GM18511 (cell line): Measurements from ENCODE around the gene FILIP1.
A peak's percentile ranks its signal among the peaks of the same experiment; 100 is the strongest.

ENCODE experiments used
- ATAC-seq: cut with Tn5 transposase; IDR thresholded peaks from one replicate; pipeline ENCODE4 v1.9.1; 2021; ENCODE audit warnings: mild to moderate bottlenecking, moderate library complexity; ENCODE audit not compliant: unreplicated experiment

The FILIP1 gene

DNA sequence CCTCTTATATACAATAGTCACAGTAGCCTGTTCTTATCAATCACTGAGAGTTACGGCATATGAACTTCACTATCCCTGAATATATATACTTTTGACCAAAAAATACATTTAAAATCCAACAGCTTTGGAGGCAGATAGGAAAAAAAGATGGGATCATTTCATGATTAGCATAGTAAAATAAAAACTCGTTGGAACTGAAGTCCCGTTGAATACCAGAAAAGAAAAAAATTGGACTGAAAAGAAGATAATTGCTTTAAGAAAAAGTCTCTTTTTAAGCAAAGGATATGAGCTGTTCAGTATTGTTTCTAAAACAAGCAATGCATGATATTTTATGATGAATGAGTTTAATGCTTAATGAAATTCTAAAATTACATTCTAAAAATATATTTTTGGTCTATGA is 4.4 kb upstream of the FILIP1 start:
- ATAC-seq = no peak

DNA sequence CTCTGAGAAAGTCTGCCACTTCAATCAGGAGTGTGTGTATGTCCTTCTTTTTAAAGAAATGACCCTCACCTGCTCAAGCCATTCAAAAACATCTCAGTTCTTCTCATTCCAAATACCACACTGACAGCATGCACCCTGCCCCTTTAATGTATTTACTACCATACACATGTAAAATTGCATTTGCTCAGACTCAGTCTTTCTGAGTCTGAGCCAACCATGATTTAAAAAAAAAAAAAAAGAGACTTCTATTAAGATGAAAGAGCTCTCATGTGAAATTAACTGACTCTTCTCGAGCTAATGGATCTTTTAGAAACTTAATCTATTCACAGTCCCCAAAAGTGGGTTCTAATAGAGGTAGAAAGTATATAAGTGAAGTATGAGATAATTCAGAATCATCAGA is 1.4 kb upstream of the FILIP1 start:
- ATAC-seq = no peak

DNA sequence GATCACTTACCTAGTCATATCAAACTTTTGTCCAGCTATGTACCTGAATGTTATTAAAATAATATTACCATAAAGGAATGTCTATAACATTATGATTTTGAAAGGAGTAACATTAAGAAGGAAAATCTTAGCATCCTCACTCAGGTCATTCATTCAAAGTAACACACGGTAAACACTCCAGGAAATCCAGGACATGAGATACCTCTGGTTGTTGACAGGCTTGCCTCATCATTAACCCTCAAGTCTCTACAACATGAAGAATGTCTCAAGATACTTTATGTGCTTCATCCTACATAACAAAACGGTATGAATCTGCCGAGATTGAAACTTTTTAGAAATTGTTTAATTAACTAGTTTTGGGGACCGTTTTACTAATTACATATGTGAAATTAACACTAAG is 690 bp upstream of the FILIP1 start:
- no peak for ATAC-seq

DNA sequence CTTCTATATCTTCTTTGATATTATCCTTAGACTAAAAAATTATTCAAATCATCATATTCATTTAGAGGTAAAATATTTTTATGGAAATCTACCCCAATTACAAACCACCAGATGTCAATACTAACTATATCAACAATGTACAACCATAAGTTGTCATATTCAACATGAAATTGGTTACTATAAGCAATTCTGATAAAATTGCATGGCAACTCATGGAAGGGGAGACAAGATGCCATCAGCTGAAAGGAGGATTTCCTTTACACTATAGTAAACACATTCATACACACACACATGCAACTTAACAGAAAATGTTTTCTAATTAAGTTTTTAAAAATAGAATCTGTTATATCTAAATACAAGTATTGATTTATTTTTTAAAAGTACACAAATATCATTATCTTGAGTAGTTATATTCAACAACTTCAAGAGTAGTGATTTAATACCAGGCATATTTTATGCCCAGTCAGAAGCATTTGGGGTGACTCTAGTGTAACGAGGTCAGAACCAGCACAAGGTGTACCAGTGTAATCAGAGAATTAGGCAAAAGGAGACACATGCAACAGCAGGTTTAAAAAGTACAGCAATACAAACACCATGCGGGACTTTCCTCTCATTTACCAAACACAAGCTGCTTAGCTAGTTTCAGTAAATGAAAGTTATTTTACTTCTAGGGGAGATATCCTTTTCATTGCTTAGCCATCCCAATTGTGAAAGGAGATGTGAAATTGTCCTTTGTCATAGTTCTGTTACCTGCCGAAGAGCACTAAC is 1.0 kb downstream of the FILIP1 start:
- ATAC-seq = peak; percentile 33

DNA sequence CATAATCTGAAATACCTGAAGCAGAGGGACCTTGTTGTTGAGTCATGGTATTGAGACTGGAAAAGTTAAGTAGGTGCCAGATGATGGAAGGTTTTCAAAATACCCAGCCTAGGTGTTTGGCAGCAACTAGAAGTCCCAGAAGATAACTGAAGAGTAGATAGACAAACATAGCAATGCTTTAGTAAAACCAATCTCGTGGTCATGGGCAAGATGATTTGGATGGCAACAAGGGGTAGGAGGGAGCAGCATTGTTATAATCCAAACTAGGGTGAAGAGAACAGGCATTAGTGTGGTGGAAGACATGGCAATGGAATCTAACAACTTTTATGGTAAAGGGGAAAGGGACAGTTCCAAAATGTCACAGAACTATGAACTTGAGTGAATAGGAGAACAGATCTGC is 2.3 kb downstream of the FILIP1 start:
- no peak for ATAC-seq

DNA sequence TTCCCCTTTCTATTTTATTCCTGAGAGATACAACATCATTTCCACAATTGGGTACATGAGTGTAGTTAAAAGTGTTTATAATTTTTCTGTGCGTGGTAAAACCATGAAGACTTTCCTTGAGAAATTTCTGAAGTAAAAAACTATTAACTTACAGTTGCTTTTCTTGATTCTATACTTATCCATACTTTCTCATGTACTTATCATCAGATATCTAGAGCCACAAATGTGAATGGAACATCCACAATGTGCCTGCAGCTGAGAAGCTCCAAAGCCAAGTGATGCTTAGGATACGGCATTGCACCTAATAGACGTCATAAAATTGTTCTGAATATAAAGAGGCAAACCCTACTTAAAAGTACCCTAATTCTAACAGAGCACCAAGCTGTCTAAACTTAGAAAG is 2.9 kb downstream of the FILIP1 start:
- no peak for ATAC-seq

DNA sequence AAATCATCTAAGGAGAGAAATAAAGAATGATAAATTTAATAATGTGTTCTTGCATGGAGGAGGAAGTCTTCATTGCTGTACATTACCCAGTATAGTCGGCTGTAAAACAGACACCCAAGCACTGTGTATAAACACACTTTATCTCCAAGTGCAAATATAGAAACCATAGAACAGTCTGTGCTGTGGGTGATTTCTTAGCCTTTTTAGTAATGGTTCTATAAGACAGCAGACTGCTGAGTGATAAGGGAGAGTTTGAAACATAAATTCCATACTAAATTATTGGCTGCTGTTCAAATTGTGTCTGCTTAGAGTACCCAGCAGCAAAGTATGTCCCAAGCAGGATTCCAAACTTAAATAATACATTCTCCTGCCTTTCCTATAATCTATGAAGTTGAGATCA is 4.6 kb downstream of the FILIP1 start:
- ATAC-seq = no peak

DNA sequence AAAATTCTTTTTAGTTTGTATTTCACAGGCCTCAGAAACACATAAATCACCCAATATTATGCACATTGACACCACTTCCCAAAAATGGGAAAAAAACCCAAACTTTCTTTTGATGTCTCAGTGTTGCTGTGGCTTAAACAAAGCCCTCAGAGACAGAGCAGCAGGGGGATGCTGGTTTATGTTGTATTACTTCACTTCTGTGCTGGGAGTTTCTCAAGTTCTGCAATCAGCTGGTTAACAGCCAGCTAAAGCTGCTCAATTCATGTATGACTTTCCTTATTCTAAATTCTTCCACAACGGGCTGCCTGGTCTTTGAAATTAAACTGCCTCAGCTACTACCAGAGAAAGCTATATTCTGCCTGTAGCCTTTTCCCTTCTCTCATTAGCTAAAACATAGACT is 5.6 kb downstream of the FILIP1 start:
- ATAC-seq = no peak

DNA sequence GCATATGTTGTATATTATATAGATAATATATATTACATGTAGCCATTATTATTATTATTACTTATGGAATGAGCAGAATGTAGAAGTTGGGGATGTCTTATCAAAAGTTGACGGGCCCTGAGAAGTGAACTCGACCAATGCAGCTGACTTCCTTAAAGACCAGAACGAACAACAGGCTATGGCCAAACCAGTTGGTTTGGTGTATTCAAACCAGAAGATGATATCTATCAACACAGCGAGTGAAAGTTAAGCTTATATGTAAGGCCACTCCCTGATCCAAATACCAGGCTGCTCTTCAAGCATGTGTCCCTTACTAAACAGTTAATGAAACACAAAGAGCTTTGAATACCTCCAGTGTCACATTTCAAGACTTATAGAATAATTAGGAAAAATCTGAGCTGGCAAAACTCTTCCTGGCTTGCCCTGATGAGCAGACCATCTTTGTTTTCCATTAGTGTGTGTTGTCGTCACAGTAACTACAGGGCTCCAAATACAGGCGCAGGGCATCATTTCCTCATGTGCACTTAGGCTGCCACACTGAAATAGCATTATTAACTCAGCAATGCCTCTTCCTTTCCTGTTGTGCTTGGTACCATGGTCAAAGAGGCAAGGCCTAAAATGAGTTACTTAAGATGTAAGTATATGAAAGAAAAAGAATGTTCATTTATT is 6.6 kb downstream of the FILIP1 start:
- no peak for ATAC-seq

DNA sequence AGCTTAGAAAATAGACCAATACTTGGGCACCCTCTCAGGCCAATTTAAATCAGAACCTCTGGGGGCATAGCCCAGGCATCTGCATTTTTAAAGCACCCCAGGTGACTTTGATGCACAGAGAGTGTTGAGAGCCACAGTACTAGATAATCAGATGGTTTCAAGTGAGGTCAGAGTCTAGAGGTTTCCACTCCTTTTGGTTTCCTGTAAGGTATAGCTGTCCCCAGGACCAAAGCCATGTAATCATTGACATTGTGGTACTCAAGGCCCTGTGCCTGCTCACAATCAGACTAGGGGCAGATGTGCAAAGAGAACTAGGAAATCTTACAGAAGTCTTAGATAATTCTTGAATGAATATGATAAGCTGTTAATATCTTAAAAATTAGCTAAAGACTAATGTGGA is 9.1 kb downstream of the FILIP1 start:
- peak; percentile 63 for ATAC-seq

DNA sequence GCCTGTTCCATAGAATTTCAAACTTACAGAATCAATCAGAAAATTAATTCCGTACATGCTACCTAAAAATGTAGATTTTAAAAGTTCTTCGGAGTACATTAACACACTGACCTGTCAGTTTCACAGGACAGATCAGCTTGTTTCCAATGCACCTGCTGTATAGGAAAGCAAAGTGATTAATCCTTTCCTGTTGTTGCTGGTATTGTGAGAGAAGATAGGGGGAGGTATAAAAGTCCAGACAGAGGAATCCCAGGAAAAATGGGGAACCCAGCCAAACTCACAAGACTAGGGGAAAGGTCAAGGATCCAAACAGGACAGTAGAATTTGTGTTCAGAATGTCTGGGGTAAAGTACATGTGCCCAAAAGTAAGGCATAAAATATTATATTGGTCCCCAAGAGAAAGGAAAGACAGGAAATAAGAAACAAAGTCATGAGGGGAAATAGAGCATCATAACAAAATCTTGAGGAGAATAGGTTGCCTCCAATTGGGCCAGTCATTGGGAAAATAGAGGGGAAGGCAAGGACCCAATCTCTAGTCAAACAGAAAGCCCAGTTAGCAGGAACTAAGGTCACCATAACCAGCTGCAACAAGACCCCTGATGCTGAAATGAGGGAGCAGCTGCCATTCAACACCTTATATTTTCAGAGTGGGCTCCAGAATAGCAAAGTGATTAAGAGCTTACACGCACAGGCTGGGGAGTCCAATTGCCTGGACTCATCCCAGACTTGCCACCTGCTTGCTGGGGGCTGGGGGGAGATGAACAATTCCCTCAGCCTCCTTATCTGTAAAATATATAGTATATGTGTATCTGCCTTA is 10.3 kb downstream of the FILIP1 start:
- no peak for ATAC-seq

DNA sequence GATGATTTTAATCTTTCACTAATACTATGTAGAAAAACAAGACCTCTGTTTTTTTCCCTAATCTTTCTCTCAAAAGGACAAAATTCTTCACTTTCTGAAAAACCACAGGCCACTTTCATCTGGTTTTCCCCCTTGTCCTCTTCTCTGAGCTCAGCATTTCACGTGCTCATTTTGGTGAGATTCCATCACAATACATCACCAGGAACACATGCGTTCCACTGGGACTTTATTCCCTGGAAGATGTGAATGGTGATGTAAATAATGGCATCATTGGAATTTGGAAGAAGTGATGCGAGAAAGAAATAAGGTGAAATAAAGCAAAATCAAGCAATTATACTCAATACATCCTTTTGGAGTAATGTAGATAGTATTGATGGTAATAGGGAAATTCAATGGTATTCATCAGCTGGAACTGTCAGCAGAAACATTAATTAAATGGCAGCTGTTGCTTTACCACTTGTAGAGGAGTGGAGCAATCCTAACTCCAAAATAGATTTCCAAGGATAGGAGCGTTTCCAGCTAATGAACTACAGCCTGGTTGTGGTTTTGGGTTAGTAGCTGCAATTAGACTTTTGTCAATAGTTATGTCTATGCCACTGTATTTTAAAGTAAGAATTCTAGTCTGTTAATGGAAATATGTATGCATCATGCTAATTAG is 11.5 kb downstream of the FILIP1 start:
- no peak for ATAC-seq

DNA sequence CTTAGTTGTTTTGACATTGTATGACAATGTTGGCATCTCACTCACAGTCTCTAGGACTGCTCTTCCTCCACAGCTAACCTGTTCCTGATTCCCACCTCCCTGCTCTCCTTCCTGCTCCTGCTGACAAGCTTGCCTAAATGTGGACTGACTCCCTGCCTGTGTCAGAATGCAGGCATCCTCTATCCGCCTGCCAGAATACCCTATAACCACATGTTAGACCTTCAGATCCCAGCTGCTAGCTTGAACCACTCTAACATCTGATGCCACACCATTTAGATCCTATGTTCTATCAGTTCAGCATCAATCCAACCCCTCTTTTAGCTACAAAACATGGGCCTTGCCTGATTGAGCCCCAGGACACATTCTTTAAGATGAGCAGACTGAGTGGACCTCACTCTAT is 12.2 kb downstream of the FILIP1 start:
- ATAC-seq = no peak

DNA sequence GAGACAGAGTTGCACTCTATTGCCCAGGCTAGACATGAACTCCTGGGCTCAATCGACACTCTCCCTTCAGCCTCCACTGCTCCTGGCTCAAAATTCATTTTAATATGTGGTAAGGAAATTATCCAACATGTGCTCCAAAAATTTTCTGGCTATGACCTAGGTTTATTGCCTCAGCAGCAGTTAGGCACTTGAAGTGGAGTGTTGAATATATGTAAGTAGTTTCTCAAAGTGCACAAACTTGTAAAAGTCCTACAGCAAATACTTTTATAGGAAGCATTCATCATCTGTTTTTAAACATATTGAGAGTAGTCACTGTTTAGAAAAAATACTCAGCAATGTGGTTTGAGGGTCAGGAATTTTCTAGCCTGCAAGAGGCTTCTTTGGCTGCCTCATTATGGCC is 13.2 kb downstream of the FILIP1 start:
- ATAC-seq = no peak

DNA sequence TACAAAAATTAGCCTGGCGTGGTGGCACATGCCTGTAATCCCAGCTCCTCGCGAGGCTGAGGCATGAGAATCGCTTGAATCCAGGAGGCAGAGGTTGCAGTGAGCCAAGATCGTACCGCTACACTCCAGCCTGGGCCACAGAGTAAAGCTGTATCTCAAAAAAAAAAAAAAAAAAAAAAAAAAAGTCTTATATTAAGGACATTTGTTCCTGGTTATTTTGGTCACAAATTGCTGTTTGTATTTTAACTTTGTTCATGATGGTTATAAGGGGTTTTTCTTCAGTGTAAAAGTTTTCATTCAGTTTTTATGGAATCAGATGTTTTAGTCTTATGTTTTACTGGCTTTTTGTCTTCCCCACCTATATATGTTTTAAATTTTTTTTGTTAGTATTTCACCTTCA is 13.9 kb downstream of the FILIP1 start:
- ATAC-seq = no peak

DNA sequence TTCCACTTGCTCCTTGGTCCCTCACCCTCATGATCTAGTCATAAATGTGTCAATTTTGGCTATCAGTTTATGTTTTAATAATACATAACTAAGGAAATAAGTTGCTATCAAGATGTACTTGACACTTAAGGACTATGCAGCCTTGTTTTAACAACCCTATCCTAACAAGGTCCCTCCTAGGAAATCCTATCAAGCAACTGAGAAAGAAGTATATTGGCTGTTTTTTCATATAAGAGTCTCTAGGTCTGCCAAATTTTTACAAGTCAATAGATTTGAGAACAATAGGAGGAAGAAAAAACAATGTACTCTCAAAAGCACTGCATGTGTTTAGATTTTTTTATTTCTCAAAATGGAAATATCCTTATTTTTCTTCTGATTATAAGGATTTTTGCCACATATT is 14.7 kb downstream of the FILIP1 start:
- ATAC-seq = no peak

DNA sequence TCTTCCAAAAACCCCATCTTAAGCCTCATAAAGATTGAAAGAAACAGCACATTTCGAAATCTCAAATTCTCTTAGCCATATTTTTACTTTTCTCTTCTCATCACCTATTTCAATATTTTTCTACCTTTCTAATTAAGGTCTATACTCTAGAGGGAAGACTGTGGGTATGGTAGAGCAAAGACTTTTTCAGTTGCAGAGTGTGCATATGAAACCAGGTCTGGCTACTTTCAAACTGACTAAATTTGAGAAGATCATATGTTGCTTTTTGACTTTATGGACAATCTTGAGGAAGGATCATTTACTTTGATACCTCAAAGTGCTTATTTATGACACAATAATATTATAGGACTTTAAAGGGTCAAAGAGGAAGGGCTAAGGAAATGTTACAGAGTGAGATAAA is 20.7 kb downstream of the FILIP1 start:
- peak; percentile 77 for ATAC-seq

DNA sequence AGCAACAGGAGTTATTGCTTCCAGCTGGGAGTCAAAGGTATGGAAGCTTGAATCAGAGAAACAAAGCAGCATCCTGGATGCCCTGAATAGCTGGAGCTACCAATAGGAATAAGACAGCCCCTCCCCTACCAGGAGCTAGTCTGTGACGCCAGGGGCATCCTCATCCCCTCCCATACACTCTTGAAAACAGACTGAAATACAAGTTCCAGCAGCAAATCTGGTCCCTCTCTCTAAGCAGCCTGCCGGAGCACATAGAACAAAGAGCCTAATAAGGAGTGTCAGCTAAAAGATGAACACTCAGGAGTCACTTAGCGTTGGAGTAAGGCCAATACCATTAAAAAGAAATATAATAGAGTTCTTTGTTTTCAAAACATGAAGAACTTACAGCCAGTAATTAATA is 25.6 kb downstream of the FILIP1 start:
- no peak for ATAC-seq

DNA sequence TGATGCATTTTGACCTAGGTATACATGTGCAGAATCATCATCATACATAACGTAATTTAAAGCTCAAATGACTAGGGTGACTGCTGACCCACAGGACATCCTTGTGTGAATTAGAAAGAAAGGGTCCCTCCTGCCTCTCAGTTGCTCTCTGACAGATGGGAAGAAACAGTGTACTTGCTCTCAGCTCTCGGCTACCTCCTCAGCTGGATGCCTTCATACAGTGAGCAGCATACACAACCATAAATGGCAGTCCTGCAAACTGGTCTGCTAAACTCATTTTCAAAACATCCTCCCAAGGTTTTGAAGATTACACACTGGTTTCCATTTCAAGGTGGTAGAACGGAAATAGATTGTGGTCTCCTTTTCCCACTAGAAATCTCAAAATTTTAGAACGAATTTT is 26.3 kb downstream of the FILIP1 start:
- ATAC-seq = no peak

DNA sequence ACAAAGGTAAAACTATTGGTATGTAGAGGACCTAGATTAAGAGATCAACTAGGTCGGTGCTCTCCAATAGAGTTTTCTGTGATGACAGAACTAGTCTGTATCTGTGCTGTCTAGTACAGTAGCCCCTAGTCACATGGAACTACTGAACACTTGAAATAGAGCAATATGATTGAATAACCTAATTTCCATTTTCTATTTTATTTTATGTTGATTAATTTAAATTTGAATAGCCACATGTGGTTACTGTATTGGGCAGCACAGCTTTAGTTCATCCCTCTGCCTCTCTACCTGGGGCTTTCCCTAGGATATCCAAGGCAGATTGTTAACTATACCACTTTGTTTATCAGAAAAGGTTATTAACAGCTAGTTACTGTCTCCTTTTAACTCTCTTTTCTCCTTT is 27.0 kb downstream of the FILIP1 start:
- no peak for ATAC-seq

DNA sequence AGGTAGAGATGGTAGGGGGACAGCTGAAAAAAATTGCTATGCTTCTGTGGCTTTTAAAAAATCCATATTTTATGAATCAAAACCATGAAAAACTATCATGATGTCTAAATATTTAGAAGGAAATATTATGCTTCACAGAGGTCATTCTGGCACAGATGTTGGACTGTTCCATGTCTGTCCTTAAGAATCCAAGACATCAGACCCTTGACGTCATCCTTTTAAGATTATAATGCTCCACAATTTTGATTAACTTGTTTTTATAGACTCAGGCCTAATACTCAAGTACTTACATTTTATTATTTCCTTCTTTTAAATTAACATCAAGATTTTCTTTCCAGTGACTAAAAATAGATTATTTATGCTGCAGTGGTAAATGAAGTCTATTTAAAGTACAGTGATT is 29.7 kb downstream of the FILIP1 start:
- ATAC-seq = no peak
